Muscle of back (tissue), 11 donors: ENCODE data around the gene SUMO2. TPM values are rescaled to one million over a fixed set of nuclear protein-coding genes. Genes with fewer than 3 reads are reported as not detected.
"Not testable (repeated sequence)": the region's sequence is repeated elsewhere in the genome, so short reads cannot be mapped to it uniquely, and the experiment has no call there.

ENCODE experiments used
- DNase-seq, 3 donors: peaks; one replicate each; pipeline versions ENCODE4 v3.0.0 to v3.0.0-alpha.2; 2013
- polyA plus RNA-seq, 10 donors: library from polyadenylated mRNA; unstranded; fragments of 120-200 nt; gene quantifications; one replicate each; pipeline ENCODE4 v1.2.1, GENCODE V29; 2013; ENCODE audit not compliant: insufficient read length in 10 of 10

Gene SUMO2
- polyA plus RNA-seq, 10 donors, result 324 to 484 (median 381) TPM

DNA sequence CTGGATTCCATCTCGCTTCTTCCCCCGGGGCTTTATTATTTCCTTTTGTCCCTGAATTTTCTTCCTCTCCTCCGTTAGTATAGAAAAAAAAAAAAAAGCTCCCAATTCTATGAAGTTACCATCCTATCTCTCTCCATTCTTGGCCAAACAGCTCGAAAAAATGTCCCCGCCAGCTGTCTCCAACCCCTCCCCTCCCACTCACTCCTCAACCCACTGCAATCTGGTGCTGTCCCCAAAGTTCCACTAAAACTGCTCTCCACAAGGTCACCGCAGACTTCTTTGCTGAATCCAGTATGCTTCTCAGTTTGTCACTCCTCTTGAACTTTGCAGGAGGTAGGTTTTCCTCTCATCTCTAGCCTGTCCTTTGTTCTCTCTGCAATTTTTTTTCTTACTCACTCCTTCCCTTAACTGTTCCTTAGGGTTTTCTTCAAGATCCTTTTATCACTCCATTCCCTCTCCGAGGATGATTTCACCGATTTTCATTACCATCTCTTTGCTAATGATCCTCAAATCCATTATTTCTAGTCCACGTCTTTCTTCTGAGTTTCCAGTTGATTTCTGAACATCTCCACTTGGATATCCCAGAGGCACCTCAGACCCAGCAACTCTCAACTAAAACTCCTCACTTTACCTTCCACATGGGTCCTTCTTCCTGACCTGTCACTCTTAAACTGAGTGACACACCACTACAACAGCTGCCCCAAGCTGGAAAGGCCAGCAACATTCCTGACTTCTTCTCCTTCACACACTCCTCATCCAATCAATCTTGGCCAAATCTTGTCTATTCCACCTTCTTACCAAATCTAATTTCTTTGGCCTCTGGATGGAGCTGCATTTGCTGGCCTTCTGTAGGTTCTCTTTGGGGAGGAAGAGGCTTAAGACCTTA, 1.5 kb upstream of the SUMO2 start:
- DNase-seq, result no peak

DNA sequence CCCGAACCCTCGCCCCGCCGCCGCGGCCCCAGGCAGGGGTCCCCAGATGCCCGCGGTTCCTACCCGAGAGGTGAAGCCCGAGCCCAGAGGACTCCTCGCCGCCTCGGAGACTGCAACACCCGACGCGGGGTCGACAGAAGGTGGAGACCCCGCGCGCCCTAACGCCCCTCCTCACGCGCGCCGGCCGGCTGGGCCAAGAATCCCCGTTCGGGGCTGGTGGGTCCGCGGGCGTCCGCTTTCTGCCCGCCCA, 515 bp downstream of the SUMO2 start:
- DNase-seq, result no peak

DNA sequence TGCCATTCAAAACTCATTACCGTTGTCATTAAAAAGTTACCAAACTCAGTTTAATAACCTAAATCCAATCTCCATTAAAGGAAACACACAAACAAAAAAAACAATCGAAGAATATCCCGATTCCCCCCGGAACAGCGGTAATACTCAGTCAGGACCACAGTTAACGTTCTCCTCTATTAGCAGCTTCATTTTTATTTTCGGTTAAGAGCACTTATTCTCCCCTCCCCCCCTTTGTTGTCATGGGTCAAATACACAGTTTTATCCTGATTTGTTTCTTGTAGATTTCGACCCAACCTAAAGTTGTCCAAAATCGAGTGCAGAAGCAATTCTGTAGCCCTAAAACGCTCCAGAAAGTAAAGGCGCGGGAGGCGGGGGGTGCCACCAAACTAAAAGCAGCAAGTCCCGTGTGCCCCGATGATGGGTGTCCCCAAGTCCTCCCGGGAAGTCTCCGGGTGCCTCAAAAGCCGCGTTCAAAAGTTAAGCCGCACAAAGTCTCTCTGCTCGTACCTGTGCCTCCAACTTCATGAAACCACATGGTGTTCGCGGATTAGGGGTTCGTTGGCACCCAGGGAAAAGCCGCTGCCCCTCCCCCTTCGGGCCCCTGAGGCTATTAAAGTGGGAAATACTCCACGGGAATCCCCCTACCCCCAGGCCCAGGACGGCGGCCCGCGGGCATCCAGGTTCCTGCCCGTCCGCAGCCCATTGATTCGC, 996 bp downstream of the SUMO2 start:
- peak in 2 of 3 donors; percentile 19 to 51 for DNase-seq

DNA sequence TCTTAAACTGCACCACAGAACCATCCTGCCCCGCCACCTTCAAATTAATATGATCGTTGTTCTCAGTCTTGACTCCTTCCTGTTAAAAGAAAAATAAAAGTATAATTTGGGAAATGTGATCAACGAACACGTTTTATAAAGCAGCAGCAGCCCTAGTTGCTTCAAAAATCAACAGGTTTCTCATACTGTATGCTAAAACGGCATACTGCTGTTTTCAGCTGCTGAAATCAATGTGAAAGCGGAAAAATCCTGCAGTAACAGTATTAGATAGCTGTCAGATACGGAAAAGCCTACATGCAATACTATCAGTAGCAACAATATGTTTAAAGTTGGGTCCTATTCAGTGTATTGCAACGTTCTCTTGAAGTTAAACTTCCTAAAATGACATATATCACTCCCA, 1.6 kb downstream of the SUMO2 start:
- DNase-seq, result no peak

DNA sequence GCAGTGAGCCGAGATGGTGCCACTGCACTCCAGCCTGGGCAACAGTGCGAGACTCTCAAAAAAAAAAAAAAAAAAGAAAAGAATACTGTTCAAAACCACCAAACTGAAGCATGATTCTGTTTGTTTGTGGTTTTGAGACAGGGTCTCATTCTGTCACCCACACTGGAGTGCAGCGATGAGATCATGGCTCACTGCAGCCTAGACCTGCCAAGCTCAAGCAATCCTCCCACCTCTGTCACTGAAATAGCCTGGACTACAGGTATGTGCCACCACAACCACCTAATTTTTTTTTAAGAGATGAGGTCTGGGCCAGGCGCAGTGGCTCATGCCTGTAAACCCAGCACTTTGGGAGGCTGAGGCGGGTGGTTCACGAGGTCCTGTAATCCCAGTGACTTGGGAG, 4.3 kb downstream of the SUMO2 start:
- no peak for DNase-seq

DNA sequence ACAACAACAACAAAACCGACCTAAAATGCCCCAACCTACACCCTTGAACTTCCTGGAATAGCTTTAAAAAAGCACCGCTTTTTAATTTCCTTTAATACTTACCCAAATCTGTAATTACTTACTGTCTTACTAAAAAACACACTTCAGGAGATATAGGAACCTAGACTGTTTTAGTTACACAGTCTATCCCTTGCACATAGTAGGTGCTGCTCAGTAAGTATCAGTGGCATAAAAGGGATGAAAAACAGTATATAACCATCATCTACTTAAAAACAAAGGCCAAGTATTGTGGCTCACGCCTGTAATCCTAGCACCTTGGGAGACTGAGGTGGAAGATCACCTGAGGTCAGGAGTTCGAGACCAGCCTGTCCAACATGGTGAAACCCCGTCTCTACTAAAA, 6.1 kb downstream of the SUMO2 start:
- no peak for DNase-seq

DNA sequence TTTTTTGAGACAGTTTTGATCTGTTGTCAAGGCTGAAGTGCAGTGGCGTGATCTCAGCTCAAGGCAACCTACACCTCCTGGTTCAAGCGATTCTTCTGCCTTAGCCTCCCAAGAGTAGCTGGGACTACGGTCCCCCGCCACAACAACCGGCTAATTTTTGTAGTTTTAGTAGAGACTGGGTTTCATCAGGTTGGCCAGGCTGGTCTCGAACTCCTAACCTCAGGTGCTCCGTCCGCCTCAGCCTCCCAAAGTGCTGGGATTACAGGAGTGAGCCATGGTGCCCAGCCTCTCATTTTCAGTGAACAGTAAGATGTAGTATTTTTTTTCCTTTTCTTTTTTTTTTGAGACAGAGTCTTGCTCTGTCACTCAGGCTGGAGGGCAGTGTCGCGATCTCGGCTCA, 7.8 kb downstream of the SUMO2 start:
- no peak for DNase-seq

DNA sequence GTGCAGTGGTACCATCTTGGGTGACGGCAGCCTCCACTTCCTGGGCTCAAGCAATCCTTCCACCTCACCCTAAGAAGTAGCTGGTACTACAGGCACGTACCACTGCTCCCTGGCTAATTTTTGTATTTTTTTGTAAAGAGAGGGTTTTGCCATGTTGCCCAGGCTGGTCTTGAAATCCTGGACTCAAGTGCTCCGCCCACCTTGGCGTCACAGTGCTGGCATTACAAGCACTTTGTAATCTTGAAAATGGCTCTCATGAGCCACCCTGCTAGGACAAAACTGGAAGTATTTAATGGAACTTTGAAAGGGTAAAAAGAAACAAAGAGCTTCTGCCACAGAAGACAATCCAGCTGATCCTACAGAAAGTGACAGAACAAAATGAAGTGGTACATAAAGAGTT, 9.2 kb downstream of the SUMO2 start:
- DNase-seq, result no peak

DNA sequence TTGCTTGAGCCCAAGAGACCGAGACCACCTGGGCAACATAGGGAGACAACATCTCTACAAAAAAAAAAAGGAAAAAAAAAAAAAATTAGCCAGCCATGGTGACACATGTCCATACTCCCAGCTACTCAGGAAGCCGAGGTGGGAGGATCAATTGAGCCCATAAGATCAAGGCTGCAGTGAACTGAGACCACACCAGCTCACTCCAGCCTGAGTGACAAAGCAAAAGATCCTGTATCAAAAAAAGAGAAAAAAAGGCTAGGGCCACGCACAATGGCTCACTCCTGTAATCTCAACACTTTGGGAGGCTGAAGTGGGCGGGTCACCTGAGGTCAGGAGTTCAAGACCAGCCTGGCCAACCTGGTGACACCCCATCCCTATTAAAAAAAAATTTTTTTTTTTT, 13.8 kb downstream of the SUMO2 start:
- DNase-seq, result no peak

DNA sequence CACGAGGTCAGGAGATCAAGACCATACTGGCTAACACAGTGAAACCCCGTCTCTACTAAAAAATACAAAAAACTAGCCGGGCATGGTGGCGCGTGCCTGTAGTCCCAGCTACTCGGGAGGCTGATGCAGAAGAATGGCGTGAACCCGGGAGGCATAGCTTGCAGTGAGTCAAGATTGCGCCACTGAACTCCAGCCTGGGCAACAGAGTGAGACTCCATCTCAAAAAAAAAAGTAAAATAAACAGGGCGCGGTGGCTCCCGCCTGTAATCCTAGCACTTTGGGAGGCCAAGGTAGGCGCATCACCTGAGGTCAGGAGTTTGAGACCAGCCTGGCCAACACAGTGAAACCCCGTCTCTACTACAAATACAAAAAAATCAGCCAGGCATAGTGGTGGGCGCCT, 18.2 kb downstream of the SUMO2 start:
- not testable (repeated sequence) for DNase-seq

DNA sequence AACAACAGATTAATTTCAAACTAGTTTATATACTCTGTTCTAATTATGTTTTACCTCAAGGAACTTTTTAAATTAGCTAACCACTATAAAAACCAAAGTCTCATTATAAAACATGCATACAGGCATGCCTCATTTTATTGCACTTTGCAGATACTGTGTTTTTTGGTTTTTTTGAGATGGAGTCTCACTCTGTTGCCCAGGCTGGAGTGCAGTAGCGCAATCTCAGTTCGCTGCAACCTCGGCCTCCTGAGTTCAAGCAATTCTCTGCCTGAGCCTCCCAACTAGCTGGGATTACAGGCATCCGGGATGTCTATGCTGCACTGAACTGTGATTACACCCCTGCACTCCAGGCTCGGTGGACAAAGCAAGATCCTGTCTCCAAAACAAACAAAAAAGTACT, 19.7 kb downstream of the SUMO2 start:
- DNase-seq, result no peak

DNA sequence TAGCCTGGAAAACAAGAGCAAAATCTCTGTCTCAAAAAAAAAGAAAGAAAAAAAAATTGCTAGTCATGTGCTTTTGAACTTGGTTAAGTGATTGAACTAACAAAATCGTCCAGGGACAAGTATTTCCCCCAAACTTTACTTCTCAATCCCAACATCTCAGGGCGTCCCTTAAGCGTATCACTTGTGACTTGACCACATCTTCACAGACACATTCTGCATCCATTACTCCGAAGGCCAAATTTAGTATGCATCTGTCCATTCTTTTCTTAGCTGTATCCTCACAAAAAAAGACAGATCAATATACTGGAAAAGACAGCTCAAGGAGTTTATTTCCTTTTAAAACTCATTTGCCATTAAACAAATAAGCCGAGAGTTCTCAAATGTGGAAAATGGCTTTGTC, 22.5 kb downstream of the SUMO2 start:
- DNase-seq, result no peak

DNA sequence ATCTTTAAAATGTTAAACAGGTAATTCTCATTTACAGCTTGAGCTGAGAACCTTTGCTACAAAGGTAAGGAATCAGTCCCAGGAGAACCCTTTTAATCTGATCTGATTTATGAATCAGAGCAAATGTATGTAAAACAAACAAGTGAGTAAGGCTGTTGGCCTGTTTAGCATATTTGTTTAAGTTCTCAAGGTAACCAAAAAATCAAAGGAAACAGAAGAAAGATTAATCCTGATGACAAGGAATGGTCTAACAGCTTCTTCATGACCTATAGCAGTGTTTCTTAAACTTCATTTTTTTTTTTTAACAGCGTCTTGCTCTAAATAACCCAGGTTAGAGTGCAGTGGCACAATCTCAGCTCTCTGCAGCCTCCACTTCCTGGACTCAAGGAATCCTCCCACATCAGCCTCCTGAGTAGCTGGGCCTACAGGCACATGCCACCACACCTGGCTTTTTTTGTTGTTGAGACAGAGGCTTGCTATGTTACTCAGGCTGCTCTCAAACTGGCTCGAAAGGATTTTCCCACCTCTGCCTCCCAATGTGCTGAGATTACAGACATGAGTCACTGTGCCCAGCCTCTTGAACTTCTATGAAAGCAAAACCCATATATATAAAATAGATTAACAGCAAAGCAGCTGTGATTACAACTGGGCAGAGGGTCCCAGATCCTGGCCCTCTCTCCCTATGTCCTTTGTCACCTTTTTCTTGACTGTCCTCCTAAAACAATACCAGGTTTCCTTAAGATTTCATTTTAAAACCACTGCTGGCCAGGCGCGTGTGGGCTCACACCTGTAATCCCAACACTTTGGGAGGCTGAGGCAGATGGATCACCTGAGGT, 23.3 kb downstream of the SUMO2 start:
- no peak for DNase-seq

DNA sequence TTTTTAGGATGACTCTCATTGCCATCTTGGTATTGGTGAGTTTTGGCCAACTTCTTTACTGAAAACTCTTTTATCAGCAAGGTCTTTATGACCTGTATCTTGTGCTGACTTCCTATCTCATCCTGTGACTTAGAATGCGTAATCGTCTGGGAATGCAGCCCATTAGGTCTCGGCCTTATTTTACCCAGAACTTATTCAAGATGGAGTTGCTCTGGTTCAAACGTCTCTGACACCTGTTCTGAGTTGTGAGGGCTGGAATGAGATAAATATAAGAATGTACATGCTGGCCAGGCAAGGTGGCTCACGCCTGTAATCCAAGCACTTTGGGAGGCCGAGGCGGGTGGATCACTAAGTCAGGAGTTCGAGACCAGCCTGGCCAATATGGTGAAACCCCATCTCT, 24.3 kb downstream of the SUMO2 start:
- not testable (repeated sequence) for DNase-seq

DNA sequence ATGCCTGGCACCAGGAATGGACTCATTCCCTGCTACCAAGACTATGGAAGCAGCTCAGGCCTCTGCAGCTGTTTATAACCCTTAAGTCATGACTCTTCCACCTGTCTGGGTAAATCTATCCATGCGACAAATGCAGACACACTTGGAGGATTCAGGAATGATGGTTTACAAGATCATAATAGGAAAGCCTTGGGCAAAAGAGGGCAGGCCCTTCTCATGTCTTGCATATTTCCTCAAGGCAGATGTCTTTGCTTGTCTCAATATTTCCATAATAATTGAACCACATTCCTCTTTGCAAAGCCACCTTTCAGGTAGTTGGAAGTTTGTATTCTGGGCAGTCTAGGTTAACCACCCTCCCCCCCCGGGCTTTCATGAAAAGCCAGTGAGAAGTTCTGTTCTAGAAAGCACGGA, 27.6 kb downstream of the SUMO2 start:
- DNase-seq, result peak; percentile 24 to 59 (median 39)

DNA sequence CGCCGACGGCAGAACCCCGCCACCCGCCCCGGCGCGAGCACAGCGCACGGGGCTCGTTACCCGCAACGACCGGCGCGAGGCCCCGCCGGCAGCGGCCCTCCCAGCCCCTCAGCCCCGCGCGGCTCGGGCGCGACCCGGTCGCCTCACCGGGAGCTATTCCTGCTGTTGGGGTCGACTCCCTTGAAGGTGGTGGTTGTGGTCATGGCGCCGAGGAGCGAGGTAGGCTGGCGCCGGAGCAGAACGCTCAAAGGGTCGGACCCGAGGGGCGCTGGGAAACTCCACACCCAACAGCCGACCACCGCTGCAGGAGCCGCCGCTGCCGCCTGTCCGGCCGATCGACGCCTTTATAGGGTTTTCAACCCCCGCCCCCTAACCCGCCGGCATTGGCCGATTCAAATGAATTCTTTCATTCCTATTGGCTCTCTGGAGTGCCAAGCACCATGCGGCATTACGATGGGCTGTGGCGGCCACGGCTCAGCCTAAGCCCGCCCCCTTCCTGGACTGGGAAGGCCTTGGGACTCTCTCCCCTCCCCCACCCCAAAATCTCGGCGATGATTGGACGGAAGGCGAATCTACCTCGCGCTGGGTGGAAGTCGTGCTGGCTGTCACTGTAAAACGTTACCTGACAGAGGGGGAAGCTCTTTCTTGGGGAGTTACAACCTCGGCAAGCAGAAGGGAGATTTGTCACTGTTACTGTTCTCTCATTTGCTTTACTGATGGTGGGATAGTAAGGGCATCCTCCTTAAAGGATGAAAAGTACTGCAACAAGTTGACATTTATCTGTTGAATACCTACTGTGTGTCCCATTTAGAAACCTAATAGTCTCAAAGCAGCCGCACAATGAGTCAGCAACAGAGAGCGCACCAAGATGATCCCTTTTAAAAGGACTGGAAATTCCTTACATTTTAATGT, 28.3 kb downstream of the SUMO2 start, which contains the start of gene JPT1:
JPT1 (minus strand) TSS at position 318 of the 912 bp plus-strand sequence; CDS start at position 203, 115 bp downstream.
- peak; percentile 97 to 99 (median 99) for DNase-seq

DNA sequence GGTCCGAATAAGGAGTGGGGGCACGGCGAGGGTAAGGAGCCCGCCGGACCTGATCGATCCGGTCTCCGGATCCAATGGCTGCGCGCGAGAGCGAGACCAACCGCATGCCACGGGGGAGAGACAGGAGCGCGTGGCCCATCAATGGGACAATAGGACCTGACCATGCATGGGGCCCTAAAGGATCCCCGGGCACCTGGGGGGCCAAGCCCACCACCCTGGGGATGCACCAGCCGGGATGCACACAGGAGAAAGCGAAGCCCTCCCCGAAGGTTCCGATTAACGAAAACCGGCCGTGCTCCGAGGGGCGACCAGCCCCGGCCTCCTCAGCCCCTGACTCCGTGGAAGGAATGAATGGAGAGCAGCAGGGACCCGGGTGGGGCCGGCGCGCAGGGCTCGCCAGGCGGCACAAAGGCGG, 29.0 kb downstream of the SUMO2 start:
- DNase-seq, result peak in 1 of 3 donors; percentile 34

DNA sequence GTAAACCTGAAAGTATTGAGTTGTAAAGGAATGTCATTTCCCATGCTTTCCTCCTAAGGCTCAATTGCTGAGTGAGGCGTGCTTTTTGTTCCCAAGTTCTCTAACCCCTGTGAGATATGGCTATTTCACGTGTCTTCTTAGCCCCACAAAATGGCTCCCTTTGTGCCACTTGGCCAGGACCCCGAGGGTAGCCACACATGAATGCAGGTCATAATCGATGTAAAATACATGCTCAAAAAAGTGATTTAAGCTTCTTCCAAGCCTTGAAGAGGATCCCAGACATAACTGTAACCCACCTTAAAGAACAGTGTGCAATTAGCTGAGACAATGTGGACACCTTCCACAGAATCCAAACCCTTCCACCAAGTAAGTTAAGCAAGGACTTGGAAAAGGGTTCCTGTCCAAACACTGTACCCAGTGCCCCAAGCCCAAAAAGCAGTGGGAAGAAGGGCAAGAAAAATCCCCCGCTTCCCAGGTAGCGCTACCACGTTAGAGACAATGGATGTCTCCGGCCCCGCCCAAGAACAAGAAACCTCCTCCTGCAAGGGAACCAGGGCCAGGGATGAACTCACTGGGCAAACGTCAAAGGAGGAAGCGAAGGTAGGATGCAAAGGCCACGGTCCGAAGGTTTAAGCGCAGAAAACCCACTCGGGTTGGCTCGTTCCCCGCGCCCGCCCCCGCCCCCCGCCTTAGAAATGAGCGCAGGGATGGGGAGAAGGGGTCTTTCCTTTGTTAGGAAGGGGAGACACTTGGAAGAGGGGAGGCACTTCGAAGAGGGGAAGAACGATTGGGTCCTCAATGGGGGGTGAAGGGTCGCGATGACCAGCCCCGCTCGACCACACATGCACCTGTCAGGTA, 29.6 kb downstream of the SUMO2 start:
- DNase-seq, result peak in 2 of 3 donors; percentile 18 to 58

DNA sequence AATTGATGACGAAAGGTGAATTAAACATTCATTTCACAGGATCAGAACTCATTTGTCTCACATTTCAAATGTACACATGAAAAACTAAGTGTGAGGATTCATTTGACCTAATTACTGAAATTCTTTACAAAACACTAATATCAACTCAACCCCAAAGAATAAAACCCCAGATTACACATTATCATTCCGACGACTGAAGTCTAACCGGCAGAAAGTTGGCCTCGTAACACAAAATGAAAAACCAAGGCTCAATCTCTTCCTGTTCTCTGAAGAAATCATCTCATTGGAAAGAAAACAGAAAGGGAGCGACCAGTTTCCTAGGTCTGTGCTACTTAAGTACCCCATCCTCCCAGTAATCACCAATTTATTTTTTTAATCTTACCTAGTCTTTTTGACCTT, 30.2 kb downstream of the SUMO2 start:
- DNase-seq, result no peak

DNA sequence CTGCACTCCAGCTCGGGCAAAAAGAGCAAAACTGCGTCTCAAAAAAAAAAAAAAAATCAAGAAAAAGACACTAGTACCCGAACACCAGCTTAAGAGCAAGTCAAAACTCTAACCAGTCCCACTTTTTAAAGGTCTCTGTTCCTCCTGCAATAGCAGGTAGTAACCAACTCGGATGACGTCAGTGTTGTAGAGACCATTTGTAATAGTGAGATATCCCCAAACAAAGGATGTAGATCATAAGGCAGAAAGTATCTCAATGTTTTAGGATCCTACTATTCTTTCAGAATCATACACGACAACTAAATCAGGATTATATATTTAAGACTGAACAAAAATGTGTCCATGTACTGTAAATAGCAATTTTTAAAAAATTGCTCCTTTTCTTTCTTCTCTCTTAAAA, 30.8 kb downstream of the SUMO2 start:
- no peak for DNase-seq
